Measurements from ENCODE around the gene FAIM2.

Gene FAIM2
- long read RNA-seq, donor 1, full-length matches to known transcripts = 5 of 5 reads
- long read RNA-seq, donor 1, partial matches to known transcripts = 0 of 5 reads
- long read RNA-seq, donor 1, other reads (novel, unspliced or antisense) = 0 of 5 reads
- long read RNA-seq, donor 2 = 0 reads
- long read RNA-seq, donor 3 = 0 reads
- long read RNA-seq, donor 4, full-length matches to known transcripts = 1 of 1 reads
- long read RNA-seq, donor 4, partial matches to known transcripts = 0 of 1 reads
- long read RNA-seq, donor 4, other reads (novel, unspliced or antisense) = 0 of 1 reads
- long read RNA-seq, donor 5, full-length matches to known transcripts = 1 of 1 reads
- long read RNA-seq, donor 5, partial matches to known transcripts = 0 of 1 reads
- long read RNA-seq, donor 5, other reads (novel, unspliced or antisense) = 0 of 1 reads
- long read RNA-seq, donor 6, full-length matches to known transcripts = 2 of 2 reads
- long read RNA-seq, donor 6, partial matches to known transcripts = 0 of 2 reads
- long read RNA-seq, donor 6, other reads (novel, unspliced or antisense) = 0 of 2 reads
- long read RNA-seq, donor 7, full-length matches to known transcripts = 1 of 1 reads
- long read RNA-seq, donor 7, partial matches to known transcripts = 0 of 1 reads
- long read RNA-seq, donor 7, other reads (novel, unspliced or antisense) = 0 of 1 reads
- long read RNA-seq, donor 8, full-length matches to known transcripts = 1 of 1 reads
- long read RNA-seq, donor 8, partial matches to known transcripts = 0 of 1 reads
- long read RNA-seq, donor 8, other reads (novel, unspliced or antisense) = 0 of 1 reads

- DNase-seq = peak; percentile 63
Observed at GRCh38 chr12:49903700-49904423, at the start of gene FAIM2. Gene FAIM2, minus strand, starts transcription at chr12:49903900. Its CDS starts 108 bp downstream, at chr12:49903792.

- no peak for DNase-seq
Observed at GRCh38 chr12:49953151-49953550, 49.5 kb upstream of the FAIM2 start.

- DNase-seq = no peak
Observed at GRCh38 chr12:49952391-49953055, 48.8 kb upstream of the FAIM2 start.

- no peak for DNase-seq
Observed at GRCh38 chr12:49951411-49952240, 47.9 kb upstream of the FAIM2 start.

GRCh38 chr12:49950273-49951251, 46.9 kb upstream of the FAIM2 start, which contains the start of gene AQP2:
Gene AQP2, plus strand, starts transcription at chr12:49950737. Its CDS starts 94 bp downstream, at chr12:49950831.
- no peak for DNase-seq

GRCh38 chr12:49949866-49950265, 46.2 kb upstream of the FAIM2 start:
- no peak for DNase-seq

- no peak for DNase-seq
Observed at GRCh38 chr12:49948866-49949845, 45.5 kb upstream of the FAIM2 start.

GRCh38 chr12:49947593-49948226, 44.0 kb upstream of the FAIM2 start:
- no peak for DNase-seq

GRCh38 chr12:49946497-49946896, 42.8 kb upstream of the FAIM2 start:
- DNase-seq = no peak

- no peak for DNase-seq
Observed at GRCh38 chr12:49946086-49946485, 42.4 kb upstream of the FAIM2 start.

GRCh38 chr12:49945394-49946080, 41.8 kb upstream of the FAIM2 start:
- peak; percentile 85 for DNase-seq

GRCh38 chr12:49944718-49945117, 41.0 kb upstream of the FAIM2 start:
- DNase-seq = no peak

GRCh38 chr12:49944046-49944445, 40.3 kb upstream of the FAIM2 start:
- DNase-seq = no peak

- no peak for DNase-seq
Observed at GRCh38 chr12:49943625-49943960, 39.9 kb upstream of the FAIM2 start.

- no peak for DNase-seq
Observed at GRCh38 chr12:49942921-49943624, 39.4 kb upstream of the FAIM2 start.

GRCh38 chr12:49942512-49942893, 38.8 kb upstream of the FAIM2 start:
- DNase-seq = no peak
